Kidney epithelial cell (primary cell): Measurements from ENCODE around the gene NTM. TPM values are rescaled to one million over a fixed set of nuclear protein-coding genes. Genes with fewer than 3 reads are reported as not detected.

Source experiments
- DNase-seq: peaks from one replicate; pipeline ENCODE4 v3.0.0-alpha.2; 2010; ENCODE audit warnings: low read depth
- H3K27me3 ChIP-seq: 2 replicates; pipeline ENCODE4 v1.6.0; 2011; ENCODE audit warnings: low read length; ENCODE audit not compliant: control insufficient read depth, insufficient read depth
- H3K36me3 ChIP-seq: 2 replicates; pipeline ENCODE4 v1.5.1; 2011; ENCODE audit warnings: low read length; ENCODE audit not compliant: control insufficient read depth, insufficient read depth
- H3K4me3 ChIP-seq: 2 replicates; pipeline ENCODE4 v1.5.1; 2011; ENCODE audit warnings: low read depth, mild to moderate bottlenecking, control low read depth, low read length
- total RNA-seq: library from RNA; depleted of rRNA; stranded (reverse); fragments of >200 nt; gene quantifications from 2 replicates; pipeline ENCODE4 v1.2.3, GENCODE V29; 2015
- TF ChIP-seq, protein P1 (sequence below): IDR thresholded peaks from 2 replicates; pipeline ENCODE4 v1.5.1; 2011; ENCODE audit warnings: mild to moderate bottlenecking, moderate library complexity, low read length, control low read depth, inconsistent platforms; ENCODE audit not compliant: insufficient read depth, poor library complexity, severe bottlenecking

NTM gene
- total RNA-seq, 1 donor from 2014 or later: 111 TPM

DNA sequence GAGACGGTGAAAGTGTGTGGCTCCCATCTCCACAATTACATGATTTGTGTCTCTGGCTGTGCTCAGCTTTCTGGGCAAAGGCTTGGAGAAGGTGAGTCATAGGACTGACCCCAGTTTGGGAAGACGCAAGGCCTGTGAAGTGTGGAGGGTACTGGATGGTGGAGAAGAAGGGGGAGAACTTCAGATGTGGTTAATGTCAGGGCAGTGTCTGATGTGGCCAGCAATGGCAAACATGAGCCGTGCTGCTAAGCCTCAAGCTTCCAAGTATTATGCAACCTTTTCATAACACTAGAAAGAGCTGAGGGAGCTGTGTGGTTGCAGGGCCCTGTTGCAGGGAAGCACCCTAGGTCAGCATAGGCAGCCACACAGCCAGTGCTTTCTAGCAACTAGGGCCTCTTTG, 110.9 kb downstream of the NTM start:
- H3K36me3 ChIP-seq: no peaks in the 10 kb centered on the region
- no peaks in the 10 kb centered on the region for H3K27me3 ChIP-seq
- no peak overlapping the region for H3K4me3 ChIP-seq
- DNase-seq: no peak
- TF ChIP-seq, protein P1, sequence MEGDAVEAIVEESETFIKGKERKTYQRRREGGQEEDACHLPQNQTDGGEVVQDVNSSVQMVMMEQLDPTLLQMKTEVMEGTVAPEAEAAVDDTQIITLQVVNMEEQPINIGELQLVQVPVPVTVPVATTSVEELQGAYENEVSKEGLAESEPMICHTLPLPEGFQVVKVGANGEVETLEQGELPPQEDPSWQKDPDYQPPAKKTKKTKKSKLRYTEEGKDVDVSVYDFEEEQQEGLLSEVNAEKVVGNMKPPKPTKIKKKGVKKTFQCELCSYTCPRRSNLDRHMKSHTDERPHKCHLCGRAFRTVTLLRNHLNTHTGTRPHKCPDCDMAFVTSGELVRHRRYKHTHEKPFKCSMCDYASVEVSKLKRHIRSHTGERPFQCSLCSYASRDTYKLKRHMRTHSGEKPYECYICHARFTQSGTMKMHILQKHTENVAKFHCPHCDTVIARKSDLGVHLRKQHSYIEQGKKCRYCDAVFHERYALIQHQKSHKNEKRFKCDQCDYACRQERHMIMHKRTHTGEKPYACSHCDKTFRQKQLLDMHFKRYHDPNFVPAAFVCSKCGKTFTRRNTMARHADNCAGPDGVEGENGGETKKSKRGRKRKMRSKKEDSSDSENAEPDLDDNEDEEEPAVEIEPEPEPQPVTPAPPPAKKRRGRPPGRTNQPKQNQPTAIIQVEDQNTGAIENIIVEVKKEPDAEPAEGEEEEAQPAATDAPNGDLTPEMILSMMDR: no peak

DNA sequence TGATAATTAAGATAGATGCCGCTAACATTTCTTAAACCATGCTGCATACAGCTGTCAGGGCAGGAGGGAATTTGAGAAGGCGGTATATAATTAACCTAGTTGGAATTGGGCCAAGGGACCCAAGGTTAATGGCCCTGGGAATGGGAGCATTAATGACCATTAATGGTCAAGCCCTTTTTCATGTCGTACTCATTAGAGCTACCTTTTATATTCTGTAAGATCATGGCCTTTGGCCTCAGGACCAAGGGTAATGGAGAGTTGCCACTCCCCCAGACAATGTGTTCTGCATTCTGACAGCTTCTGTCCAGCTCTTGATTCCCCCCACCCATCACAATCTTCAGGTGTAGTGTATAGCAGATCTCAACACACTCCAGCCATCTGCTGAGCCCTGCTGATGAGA, 111.6 kb downstream of the NTM start:
- no peaks in the 10 kb centered on the region for H3K27me3 ChIP-seq
- no peak overlapping the region for H3K4me3 ChIP-seq
- H3K36me3 ChIP-seq: no peaks in the 10 kb centered on the region
- no peak for DNase-seq
- TF ChIP-seq, protein P1: no peak

DNA sequence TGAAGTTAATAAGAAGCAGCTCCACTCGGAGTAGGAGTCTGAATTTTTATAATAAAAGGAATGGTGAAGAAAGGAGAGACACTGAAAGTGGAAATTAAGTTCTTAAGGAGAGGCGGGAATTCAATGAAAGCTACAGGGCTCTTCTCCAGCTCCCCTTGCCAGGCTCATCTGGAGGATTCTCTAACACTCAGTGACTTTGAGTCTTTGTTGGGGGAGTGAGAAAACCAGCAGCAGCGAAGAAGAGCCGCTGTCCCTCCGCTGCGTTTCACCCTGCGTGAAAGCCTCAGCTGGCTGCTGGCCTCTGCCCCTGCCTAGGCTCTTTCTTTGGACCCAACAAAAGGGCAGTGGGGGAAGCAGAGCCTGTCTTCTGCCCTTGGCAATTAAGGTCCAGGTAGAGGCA, 113.0 kb downstream of the NTM start:
- no peak overlapping the region for H3K4me3 ChIP-seq
- DNase-seq: no peak
- H3K27me3 ChIP-seq: no peaks in the 10 kb centered on the region
- no peaks in the 10 kb centered on the region for H3K36me3 ChIP-seq
- TF ChIP-seq, protein P1: no peak

DNA sequence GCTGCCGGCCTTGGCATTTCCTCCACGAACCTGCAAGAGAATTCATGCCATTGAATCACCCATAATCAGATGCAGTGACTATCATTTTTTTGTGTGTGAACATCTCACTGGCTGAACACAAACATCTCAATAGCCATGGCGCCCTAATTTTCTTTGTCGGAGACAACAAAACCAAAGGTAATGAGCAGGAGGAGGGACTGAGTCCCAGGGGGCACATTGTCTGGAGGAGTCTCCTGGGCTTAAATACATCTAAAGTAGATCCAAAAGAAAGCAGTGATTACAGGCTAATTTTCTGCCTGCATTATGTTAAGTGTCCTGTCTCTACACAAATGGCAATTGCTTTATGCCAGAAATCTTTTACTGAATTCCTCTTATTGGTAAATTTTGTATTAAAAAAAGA, 113.5 kb downstream of the NTM start:
- Histone ChIP-seq H3K4me3 (no peak overlapping the region), H3K27me3 (no peaks in the 10 kb centered on the region), H3K36me3 (no peaks in the 10 kb centered on the region)
- TF ChIP-seq, protein P1: no peak
- DNase-seq: no peak

DNA sequence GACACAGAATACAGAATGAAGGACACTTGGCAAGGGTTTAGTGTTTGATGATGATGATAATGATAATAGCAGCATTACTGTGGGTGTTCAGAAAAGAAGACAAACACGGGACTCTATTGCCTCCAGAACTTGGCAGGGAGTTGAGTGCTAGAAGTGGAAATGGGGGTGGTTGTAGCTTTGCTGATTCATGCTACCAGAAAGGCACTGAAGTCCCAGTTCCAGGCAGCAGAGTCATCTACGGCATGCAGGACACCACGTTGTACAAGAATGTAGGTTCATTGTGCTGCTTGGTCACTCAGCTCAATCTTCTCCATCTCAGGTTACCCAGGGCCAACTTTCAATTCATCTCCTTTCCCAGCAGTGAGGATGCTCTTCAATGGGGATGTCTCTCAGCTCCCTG, 115.7 kb downstream of the NTM start:
- Histone ChIP-seq H3K27me3 (no peaks in the 10 kb centered on the region), H3K4me3 (no peak overlapping the region), H3K36me3 (no peaks in the 10 kb centered on the region)
- TF ChIP-seq, protein P1: no peak
- DNase-seq: no peak

DNA sequence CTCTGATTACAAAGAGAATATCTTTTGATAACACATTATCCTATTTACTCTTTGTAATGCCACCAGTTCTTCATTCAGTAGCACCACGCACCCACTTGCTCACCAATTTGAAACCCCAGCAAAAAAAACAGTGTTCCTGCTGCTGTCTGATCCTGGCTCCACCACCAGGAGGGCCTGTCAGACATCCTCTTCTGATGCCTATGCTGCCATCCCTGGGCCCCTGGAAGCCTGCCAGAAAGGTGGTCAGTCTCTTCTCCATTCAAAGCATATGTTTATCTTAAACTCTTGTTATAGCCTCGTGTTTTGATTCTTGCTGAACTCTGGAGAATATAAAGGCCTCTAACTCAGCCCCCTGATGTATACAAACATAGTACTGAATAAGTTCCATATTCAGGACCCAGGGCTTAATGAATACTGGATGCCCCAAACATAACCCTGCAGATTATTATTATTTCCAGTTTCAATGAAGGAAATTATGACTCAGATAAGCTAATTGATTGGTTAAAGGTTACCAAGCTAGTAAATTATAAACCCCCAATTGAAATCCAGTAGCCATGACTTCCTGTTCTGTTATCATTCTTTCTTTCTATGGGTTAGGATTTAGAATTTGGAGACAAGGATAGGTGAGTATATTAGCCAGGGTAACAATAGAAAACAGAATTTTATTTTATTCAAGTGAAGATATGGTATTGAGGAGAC, 116.7 kb downstream of the NTM start:
- Histone ChIP-seq H3K27me3 (no peaks in the 10 kb centered on the region), H3K4me3 (no peak overlapping the region), H3K36me3 (no peaks in the 10 kb centered on the region)
- TF ChIP-seq, protein P1: no peak
- DNase-seq: no peak
